ENCODE data around the gene CDK2AP2. TPM values are rescaled to one million over a fixed set of nuclear protein-coding genes. Genes with fewer than 3 reads are reported as not detected.
A peak's percentile ranks its signal among the peaks of the same experiment; 100 is the strongest.

The CDK2AP2 gene
- total and polyA plus RNA-seq, 10 of the 15 experiments (the other 5 are each of a cell fraction or from before 2014, with no cell fraction given), result 8.0 to 177 (median 40.9) TPM

DNA sequence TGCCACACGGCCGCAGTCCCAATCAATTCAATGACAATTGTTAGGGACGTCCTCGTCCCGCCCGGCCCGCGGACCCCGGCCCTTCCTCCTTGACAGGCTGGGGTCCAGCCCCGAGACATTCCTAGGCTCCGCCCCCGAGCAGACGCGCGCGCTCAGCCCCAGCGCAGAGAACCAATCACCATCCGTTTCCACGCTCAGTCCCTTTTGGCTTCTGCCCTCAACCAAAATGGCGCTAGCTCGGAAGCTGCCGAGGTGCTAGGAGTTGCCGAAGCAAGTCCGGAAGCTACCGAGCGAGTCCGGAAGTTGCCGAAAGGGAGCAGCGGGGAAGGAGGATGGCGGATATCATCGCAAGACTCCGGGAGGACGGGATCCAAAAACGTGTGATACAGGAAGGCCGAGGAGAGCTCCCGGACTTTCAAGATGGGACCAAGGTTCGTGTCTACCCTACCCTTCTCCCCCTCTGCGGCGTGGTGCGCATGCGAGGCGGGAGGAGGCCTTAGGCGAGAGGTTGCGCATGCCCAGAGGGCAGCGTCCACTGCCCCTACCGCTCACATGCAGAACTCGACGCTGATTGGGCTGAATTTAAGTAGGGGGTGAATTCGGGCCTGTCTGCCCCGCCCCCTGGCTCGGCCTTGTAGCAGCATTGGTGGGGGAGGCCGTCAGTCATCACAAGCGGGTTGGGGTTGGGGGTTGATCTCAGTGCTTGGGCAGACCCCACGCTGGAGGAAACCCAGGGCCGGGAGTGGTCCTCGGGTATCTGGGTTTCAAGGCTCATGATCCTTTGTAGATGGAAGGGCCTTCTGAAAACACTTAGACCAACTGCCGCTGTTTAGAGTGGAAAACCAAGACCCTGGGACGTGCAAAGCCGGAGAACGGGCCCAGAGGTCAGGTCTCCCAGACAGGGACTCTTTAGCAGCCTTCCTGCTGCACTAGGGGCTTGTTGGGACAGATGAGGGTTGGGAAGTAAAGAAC is 24.8 kb downstream of the CDK2AP2 start, which contains the start of gene AIP (continued):
- TF ChIP-seq SMAD5 (IDR thresholded peaks at IDR 0.05; ENCODE audit: low read depth) (peak; percentile 67; the same call in 1 of the 2 replicates), EZH2 (IDR thresholded peaks at IDR 0.05; ENCODE audit: borderline replicate concordance, control insufficient read depth, low read depth, low read length) (no peak), SIX5 (IDR thresholded peaks at IDR 0.05; ENCODE audit: low read depth, low read length, severe bottlenecking) (peak; percentile 65), TARDBP (IDR thresholded peaks at IDR 0.05; ENCODE audit: borderline replicate concordance) (no peak), MYB (IDR thresholded peaks at IDR 0.05; ENCODE audit: borderline replicate concordance, low read depth, low read length) (no peak), RFX5 (IDR thresholded peaks at IDR 0.05; ENCODE audit: low read depth, low read length) (no peak; the same call in 1 of the 2 replicates), IRF4 (IDR thresholded peaks at IDR 0.05; ENCODE audit: low read depth, low read length) (0 out of 2 replicates have a peak, but pooled peaks have one; percentile 7), NRF1 (conservative IDR thresholded peaks at IDR 0.05; ENCODE audit: low read depth, low read length) (peak; percentile 95), TAF1 (IDR thresholded peaks at IDR 0.05; ENCODE audit: borderline replicate concordance, low read depth, low read length) (peak; percentile 88; the same call in 1 of the 2 replicates), HDAC2 (IDR thresholded peaks at IDR 0.05) (no peak; the same call in 1 of the 2 replicates), LARP7 (IDR thresholded peaks at IDR 0.05) (peak; percentile 51; the same call in 1 of the 2 replicates), GABPA (IDR thresholded peaks at IDR 0.05; ENCODE audit: low read depth) (no peak), PAX8 (IDR thresholded peaks at IDR 0.05) (no peak), CBX5 (IDR thresholded peaks at IDR 0.05; ENCODE audit: low read depth) (no peak), NBN (IDR thresholded peaks at IDR 0.05) (peak; percentile 58), EGR1 (IDR thresholded peaks at IDR 0.05; ENCODE audit: borderline replicate concordance in 1 of 2, low read depth in 2 of 2, low read length in 2 of 2) (no peak), NR2C2 (IDR thresholded peaks at IDR 0.05; ENCODE audit: borderline replicate concordance, control insufficient read depth, insufficient read length, low read depth) (no peak), ZNF24 (IDR thresholded peaks at IDR 0.05) (no peak), CREB1 (IDR thresholded peaks at IDR 0.05; ENCODE audit: low read depth) (no peak)
- TF ChIP-seq, protein P1, sequence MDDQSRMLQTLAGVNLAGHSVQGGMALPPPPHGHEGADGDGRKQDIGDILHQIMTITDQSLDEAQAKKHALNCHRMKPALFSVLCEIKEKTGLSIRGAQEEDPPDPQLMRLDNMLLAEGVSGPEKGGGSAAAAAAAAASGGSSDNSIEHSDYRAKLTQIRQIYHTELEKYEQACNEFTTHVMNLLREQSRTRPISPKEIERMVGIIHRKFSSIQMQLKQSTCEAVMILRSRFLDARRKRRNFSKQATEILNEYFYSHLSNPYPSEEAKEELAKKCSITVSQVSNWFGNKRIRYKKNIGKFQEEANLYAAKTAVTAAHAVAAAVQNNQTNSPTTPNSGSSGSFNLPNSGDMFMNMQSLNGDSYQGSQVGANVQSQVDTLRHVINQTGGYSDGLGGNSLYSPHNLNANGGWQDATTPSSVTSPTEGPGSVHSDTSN (IDR thresholded peaks at IDR 0.05; ENCODE audit: insufficient replicate concordance, low read depth, low read length), result peak; percentile 95
- TF ChIP-seq, protein P2, sequence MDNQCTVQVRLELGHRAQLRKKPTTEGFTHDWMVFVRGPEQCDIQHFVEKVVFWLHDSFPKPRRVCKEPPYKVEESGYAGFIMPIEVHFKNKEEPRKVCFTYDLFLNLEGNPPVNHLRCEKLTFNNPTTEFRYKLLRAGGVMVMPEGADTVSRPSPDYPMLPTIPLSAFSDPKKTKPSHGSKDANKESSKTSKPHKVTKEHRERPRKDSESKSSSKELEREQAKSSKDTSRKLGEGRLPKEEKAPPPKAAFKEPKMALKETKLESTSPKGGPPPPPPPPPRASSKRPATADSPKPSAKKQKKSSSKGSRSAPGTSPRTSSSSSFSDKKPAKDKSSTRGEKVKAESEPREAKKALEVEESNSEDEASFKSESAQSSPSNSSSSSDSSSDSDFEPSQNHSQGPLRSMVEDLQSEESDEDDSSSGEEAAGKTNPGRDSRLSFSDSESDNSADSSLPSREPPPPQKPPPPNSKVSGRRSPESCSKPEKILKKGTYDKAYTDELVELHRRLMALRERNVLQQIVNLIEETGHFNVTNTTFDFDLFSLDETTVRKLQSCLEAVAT (IDR thresholded peaks at IDR 0.05), result peak; percentile 97
- TF ChIP-seq, protein P3, sequence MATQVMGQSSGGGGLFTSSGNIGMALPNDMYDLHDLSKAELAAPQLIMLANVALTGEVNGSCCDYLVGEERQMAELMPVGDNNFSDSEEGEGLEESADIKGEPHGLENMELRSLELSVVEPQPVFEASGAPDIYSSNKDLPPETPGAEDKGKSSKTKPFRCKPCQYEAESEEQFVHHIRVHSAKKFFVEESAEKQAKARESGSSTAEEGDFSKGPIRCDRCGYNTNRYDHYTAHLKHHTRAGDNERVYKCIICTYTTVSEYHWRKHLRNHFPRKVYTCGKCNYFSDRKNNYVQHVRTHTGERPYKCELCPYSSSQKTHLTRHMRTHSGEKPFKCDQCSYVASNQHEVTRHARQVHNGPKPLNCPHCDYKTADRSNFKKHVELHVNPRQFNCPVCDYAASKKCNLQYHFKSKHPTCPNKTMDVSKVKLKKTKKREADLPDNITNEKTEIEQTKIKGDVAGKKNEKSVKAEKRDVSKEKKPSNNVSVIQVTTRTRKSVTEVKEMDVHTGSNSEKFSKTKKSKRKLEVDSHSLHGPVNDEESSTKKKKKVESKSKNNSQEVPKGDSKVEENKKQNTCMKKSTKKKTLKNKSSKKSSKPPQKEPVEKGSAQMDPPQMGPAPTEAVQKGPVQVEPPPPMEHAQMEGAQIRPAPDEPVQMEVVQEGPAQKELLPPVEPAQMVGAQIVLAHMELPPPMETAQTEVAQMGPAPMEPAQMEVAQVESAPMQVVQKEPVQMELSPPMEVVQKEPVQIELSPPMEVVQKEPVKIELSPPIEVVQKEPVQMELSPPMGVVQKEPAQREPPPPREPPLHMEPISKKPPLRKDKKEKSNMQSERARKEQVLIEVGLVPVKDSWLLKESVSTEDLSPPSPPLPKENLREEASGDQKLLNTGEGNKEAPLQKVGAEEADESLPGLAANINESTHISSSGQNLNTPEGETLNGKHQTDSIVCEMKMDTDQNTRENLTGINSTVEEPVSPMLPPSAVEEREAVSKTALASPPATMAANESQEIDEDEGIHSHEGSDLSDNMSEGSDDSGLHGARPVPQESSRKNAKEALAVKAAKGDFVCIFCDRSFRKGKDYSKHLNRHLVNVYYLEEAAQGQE (IDR thresholded peaks at IDR 0.05; ENCODE audit: low read depth, low read length), result no peak
- TF ChIP-seq, protein P4, sequence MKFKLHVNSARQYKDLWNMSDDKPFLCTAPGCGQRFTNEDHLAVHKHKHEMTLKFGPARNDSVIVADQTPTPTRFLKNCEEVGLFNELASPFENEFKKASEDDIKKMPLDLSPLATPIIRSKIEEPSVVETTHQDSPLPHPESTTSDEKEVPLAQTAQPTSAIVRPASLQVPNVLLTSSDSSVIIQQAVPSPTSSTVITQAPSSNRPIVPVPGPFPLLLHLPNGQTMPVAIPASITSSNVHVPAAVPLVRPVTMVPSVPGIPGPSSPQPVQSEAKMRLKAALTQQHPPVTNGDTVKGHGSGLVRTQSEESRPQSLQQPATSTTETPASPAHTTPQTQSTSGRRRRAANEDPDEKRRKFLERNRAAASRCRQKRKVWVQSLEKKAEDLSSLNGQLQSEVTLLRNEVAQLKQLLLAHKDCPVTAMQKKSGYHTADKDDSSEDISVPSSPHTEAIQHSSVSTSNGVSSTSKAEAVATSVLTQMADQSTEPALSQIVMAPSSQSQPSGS (IDR thresholded peaks at IDR 0.05; ENCODE audit: low read length), result no peak

Data from GM12878 (cell line).